Measurements from ENCODE around the gene ATP1A4.

DNA sequence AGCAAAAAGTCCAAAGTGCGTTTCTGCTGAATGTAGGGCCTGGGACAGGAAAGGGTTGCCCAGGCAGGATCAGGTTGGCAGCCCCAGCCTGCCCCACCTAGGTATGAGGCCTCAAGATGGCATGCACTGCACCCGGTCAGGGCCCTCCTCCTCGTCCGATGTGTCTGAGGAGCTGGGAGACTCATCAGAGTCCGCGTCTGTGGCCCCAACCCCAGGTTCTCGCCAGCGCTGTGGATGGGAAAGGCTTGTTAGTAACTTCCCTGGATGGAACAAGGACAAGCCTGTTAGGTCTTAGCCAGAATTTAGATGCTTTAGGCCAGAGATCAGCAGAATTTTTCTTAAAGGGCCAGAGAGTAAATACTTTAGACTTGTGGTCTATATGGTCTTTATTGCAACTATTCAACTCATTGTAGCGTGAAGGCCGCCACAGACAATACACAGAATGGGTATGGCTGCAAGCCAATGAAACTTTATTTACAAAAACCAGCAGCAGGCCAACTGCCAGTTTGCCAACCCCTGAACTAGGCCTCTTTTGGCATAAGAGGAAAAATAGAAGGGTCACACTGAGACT, 66.2 kb downstream of the ATP1A4 start:
- TF ChIP-seq, protein P1, sequence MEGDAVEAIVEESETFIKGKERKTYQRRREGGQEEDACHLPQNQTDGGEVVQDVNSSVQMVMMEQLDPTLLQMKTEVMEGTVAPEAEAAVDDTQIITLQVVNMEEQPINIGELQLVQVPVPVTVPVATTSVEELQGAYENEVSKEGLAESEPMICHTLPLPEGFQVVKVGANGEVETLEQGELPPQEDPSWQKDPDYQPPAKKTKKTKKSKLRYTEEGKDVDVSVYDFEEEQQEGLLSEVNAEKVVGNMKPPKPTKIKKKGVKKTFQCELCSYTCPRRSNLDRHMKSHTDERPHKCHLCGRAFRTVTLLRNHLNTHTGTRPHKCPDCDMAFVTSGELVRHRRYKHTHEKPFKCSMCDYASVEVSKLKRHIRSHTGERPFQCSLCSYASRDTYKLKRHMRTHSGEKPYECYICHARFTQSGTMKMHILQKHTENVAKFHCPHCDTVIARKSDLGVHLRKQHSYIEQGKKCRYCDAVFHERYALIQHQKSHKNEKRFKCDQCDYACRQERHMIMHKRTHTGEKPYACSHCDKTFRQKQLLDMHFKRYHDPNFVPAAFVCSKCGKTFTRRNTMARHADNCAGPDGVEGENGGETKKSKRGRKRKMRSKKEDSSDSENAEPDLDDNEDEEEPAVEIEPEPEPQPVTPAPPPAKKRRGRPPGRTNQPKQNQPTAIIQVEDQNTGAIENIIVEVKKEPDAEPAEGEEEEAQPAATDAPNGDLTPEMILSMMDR (IDR thresholded peaks at IDR 0.05; ENCODE audit: borderline replicate concordance, extremely low read depth, low read length, poor library complexity, severe bottlenecking) = no peak
- no peak for TF ChIP-seq EZH2 (IDR thresholded peaks at IDR 0.05; ENCODE audit: borderline replicate concordance, low read depth, low read length, severe bottlenecking)

Data from DND-41 (cell line).